K562 (cell line): ENCODE measurements around the gene DCP2. TPM values are rescaled to one million over a fixed set of nuclear protein-coding genes. Genes with fewer than 3 reads are reported as not detected.

Experiments
- ATAC-seq: fragments of 200-7000 bp; cut with Tn5 transposase; 3 replicates; pipeline ENCODE4 v1.9.1; 2020; ENCODE audit warnings: moderate library complexity
- BruUV-seq: library from RNA; stranded (reverse); fragments of 400-500 nt; replicated peaks from 2 replicates; lab custom pipeline; 2021; lab: Mats Ljungman, UMichigan
- CTCF ChIA-PET: fragments of 300-600 bp; formaldehyde crosslinking; extraction: SDS; loops from one replicate; lab custom pipeline; 2021; ENCODE audit warnings: low intra/inter-chr PET ratio; lab: Yijun Ruan, JAX
- POLR2A ChIA-PET: fragments of 300-600, 350-650 bp; sonication (Branson Sonifier 250); formaldehyde crosslinking; extraction: SDS; loops from one replicate; lab custom pipeline; 2021; ENCODE audit warnings: antibody characterized with exemption, inconsistent platforms; lab: Yijun Ruan, JAX
- DNase-seq, 4 experiments: peaks; one replicate each; pipeline versions ENCODE4 v3.0.0 to v3.0.0-alpha.2; 2011 to 2018; ENCODE audit warnings: low spot score in 3 of 4, mixed read lengths in 3 of 4; ENCODE audit errors: extremely low read depth in 1 of 4
- FAIRE-seq: peaks from 2 replicates; lab custom pipeline; 2011; peaks lifted over from hg19 to GRCh38; lab: Jason Lieb, UNC
- H2AFZ ChIP-seq: 2 replicates; pipeline ENCODE4 v1.6.0; 2011; ENCODE audit warnings: low read depth, low read length, control low read depth, inconsistent platforms
- H3K27ac ChIP-seq: fragments of 200-600 bp; 3 replicates; pipeline ENCODE4 v1.8.0; 2011; ENCODE audit warnings: low read depth, mild to moderate bottlenecking, control low read depth, inconsistent platforms, low read length, moderate library complexity, mixed read lengths; ENCODE audit errors: extremely low read depth
- H3K27me3 ChIP-seq, 2 experiments: fragments of 300-600 bp in 1 of 2; 2 replicates in 1 of 2; 3 replicates in 1 of 2; pipeline versions ENCODE4 v1.6.0 to v1.8.0; 2011; ENCODE audit warnings: inconsistent platforms in 2 of 2, low read length in 2 of 2, mild to moderate bottlenecking in 1 of 2, mixed read lengths in 1 of 2, moderate library complexity in 1 of 2; ENCODE audit not compliant: control insufficient read depth in 2 of 2, insufficient read depth in 2 of 2
- H3K36me3 ChIP-seq: fragments of 300-600 bp; 3 replicates; pipeline ENCODE4 v1.8.0; 2011; ENCODE audit warnings: mild to moderate bottlenecking, low read length, inconsistent platforms; ENCODE audit not compliant: control insufficient read depth, insufficient read depth
- H3K4me1 ChIP-seq, 2 experiments: fragments of 200-600 bp in 1 of 2; replicated peaks in 1 of 2; 2 replicates in 1 of 2; 3 replicates in 1 of 2; pipeline versions ENCODE4 v1.5.1 to v1.8.0; 2011; ENCODE audit warnings: inconsistent platforms in 2 of 2, low read length in 2 of 2, mild to moderate bottlenecking in 1 of 2, mixed read lengths in 1 of 2, moderate library complexity in 1 of 2; ENCODE audit not compliant: control insufficient read depth in 2 of 2, insufficient read depth in 2 of 2
- H3K4me2 ChIP-seq: 2 replicates; pipeline ENCODE4 v1.6.1; 2011; ENCODE audit warnings: low read length, control low read depth, inconsistent platforms, mixed read lengths; ENCODE audit not compliant: insufficient read depth
- H3K4me3 ChIP-seq: fragments of 200-600 bp; sonication (generic), shearing (Covaris generic); 2 replicates; pipeline ENCODE4 v1.5.1; 2016; ENCODE audit warnings: control low read depth, inconsistent platforms
- H3K79me2 ChIP-seq: fragments of 200-600 bp; 3 replicates; pipeline ENCODE4 v1.8.0; 2011; ENCODE audit warnings: low read length, inconsistent platforms; ENCODE audit not compliant: control insufficient read depth, insufficient read depth
- H3K9ac ChIP-seq, 2 experiments: 2 replicates each; pipeline versions ENCODE4 v1.6.0 to v1.6.1; 2011; ENCODE audit warnings: low read depth in 2 of 2, low read length in 2 of 2, control low read depth in 1 of 2, inconsistent platforms in 1 of 2, mild to moderate bottlenecking in 1 of 2, mixed read lengths in 1 of 2; ENCODE audit not compliant: insufficient read depth in 1 of 2
- H3K9me1 ChIP-seq: one replicate; pipeline ENCODE4 v1.6.0; 2011; ENCODE audit warnings: inconsistent platforms, mild to moderate bottlenecking, low read length, moderate library complexity; ENCODE audit not compliant: control insufficient read depth, insufficient read depth
- H3K9me3 ChIP-seq: replicated peaks from 2 replicates; pipeline ENCODE4 v1.5.1; 2011; ENCODE audit warnings: low read depth, low read length, inconsistent platforms; ENCODE audit not compliant: control insufficient read depth, insufficient read depth
- H4K20me1 ChIP-seq: replicated peaks from 2 replicates; pipeline ENCODE4 v1.6.1; 2011; ENCODE audit warnings: low read length, inconsistent platforms, mixed read lengths; ENCODE audit not compliant: control insufficient read depth, insufficient read depth
- CHAMP1 ChIP-seq: fragments of 450-650 bp; IDR thresholded peaks from 2 replicates; pipeline ENCODE4 v1.6.1; 2016; ENCODE audit warnings: mild to moderate bottlenecking
- GABPB2 ChIP-seq: fragments of 250-450 bp; sonication (Bioruptor Pico); conservative IDR thresholded peaks from 2 replicates; pipeline ENCODE4 v1.5.1; 2021; ENCODE audit warnings: mild to moderate bottlenecking
- KLF13 ChIP-seq: fragments of 450-650 bp; IDR thresholded peaks from 2 replicates; pipeline ENCODE4 v1.6.1; 2016; ENCODE audit warnings: missing genetic modification characterization, low read depth, mild to moderate bottlenecking, missing compliant biosample characterization, moderate library complexity, borderline replicate concordance
- NCOR1 ChIP-seq: fragments of 450-650 bp; IDR thresholded peaks from 2 replicates; pipeline ENCODE4 v1.6.1; 2016; ENCODE audit warnings: mild to moderate bottlenecking, moderate library complexity
- PTBP1 ChIP-seq: fragments of 200-400 bp; formaldehyde crosslinking; IDR thresholded peaks from 2 replicates; pipeline ENCODE4 v1.6.1; 2017; ENCODE audit warnings: low read depth, low read length
- RBM25 ChIP-seq: fragments of 200-400 bp; formaldehyde crosslinking; IDR thresholded peaks from 2 replicates; pipeline ENCODE4 v1.6.1; 2018; ENCODE audit warnings: low read length, low read depth, moderate library complexity; ENCODE audit not compliant: severe bottlenecking
- SMARCC2 ChIP-seq: fragments of 450-650 bp; IDR thresholded peaks from 2 replicates; pipeline ENCODE4 v1.6.1; 2017; ENCODE audit warnings: antibody characterized with exemption, moderate library complexity, mild to moderate bottlenecking, low read depth
- ZNF121 ChIP-seq: sonication (generic); formaldehyde crosslinking; conservative IDR thresholded peaks from 2 replicates; pipeline ENCODE4 v1.8.0; 2022; ENCODE audit warnings: missing genetic modification reagents
- ZNF384 ChIP-seq: IDR thresholded peaks from 2 replicates; pipeline ENCODE4 v1.6.1; 2012; ENCODE audit warnings: low read depth, low read length, improper control_type of control experiment
- ZNF436 ChIP-seq: fragments of 250-450, 450-650 bp; sonication (Bioruptor Pico); formaldehyde crosslinking; IDR thresholded peaks from 2 replicates; pipeline ENCODE4 v1.7.0; 2020; ENCODE audit warnings: mild to moderate bottlenecking
- WGBS: fragments of 100-300 bp; shearing (Covaris generic); methylation state at CpG from one replicate; pipeline ENCODE4 v1.1.6; 2016; ENCODE audit warnings: low coverage, mixed read lengths; ENCODE audit not compliant: insufficient coverage; ENCODE audit errors: missing lambda C conversion rate; 5-methylcytosine and 5-hydroxymethylcytosine counted together
- in situ Hi-C: fragments of 300-500 bp; cut with MboI; formaldehyde crosslinking; loops from 4 replicates; pipeline ENCODE4 v1.15.0; 2018; ENCODE audit warnings: inconsistent platforms, mixed read lengths
- intact Hi-C: fragments of 100-400 bp; cut with micrococcal nuclease; formaldehyde crosslinking; loops from 2 replicates; pipeline ENCODE4 v1.14.2; 2022
- polyA plus RNA-seq, 8 experiments: library from polyadenylated mRNA; depleted of rRNA in 4 of 8; stranded (reverse) in 5 of 8; unstranded in 3 of 8; fragments of >200 nt; fragmentation: Nextera tagmentation in 2 of 8; fragmentation: Illumina TruSeq in 1 of 8; extraction: Ambion mirVana in 2 of 8; extraction: Trizol in 1 of 8; gene quantifications; 2 replicates each; pipeline versions ENCODE4 v1.2.1 to v1.2.3, GENCODE V29; 2011 to 2014; ENCODE audit warnings: inconsistent platforms in 1 of 8, missing spikeins in 1 of 8
- total RNA-seq, 7 experiments: library from RNA; depleted of rRNA in 6 of 7; stranded (reverse); fragments of >200 nt in 6 of 7; fragmentation: Illumina TruSeq in 2 of 7; extraction: Trizol in 2 of 7; gene quantifications; 2 replicates each; pipeline versions ENCODE4 v1.2.1 to v1.2.3, GENCODE V29; 2011 to 2021; ENCODE audit warnings: low replicate concordance in 1 of 7

DCP2 gene
- total and polyA plus RNA-seq, 9 of the 15 experiments (the other 6 are each of a cell fraction or from before 2014, with no cell fraction given) = 25.9 to 109 (median 46.7) TPM

GRCh38 chr5:113068559-113068958 lies 92.0 kb downstream of the DCP2 start:
- no peak overlapping the region for H3K27ac ChIP-seq
- no peak overlapping the region for H3K4me3 ChIP-seq
- H3K79me2 ChIP-seq = no peaks in the 10 kb centered on the region
- H3K9ac ChIP-seq = no peak overlapping the region
- peaks cover 12 to 22% of the 10 kb centered on the region in 2 experiments; a peak in 3 of 5 replicates for H3K4me1 ChIP-seq
- WGBS = 53% methylated on average over 2 of the region's 2 CpGs
- intact Hi-C loops (no loop called here), in situ Hi-C loops (no loop called here)
- DNase-seq = no peak
- H3K27me3 ChIP-seq = 0 out of 5 replicates have a peak, but pooled peaks cover 0 to 3% of the 10 kb centered on the region in 2 experiments
- H4K20me1 ChIP-seq = no peaks in the 10 kb centered on the region
- no peaks in the 10 kb centered on the region for H3K36me3 ChIP-seq
- ChIA-PET POLR2A (interaction anchor here (1.7 kb wide), 1 partner anchor 8 kb away, joined by 4 read pairs; no protein-coding TSS in a partner anchor), CTCF (no interaction called here)
- ATAC-seq = no peak
- H3K9me3 ChIP-seq = no peaks in the 10 kb centered on the region
- no peak overlapping the region for H3K4me2 ChIP-seq
- 0 out of 2 replicates have a peak overlapping the region, but pooled peaks have one; percentile 21 for H2AFZ ChIP-seq
- TF ChIP-seq CHAMP1 (no peak), ZNF121 (CRISPR knock-in tag) (no peak), RBM25 (no peak), ZNF384 (no peak), GABPB2 (CRISPR knock-in tag) (no peak), ZNF436 (no peak), PTBP1 (no peak), KLF13 (tag) (no peak), SMARCC2 (no peak), NCOR1 (no peak)
- no peak for FAIRE-seq
- no TSS peak for BruUV-seq
- H3K9me1 ChIP-seq = no peaks in the 10 kb centered on the region

Other genes with a start within 250 kb of the DCP2 start
- 24.3 and 25.5 TPM in 2 replicates for gene APC, start 238.9 kb upstream of the DCP2 start, total RNA-seq (2014; rRNA removed)
- 23.8 and 29.3 TPM in 2 replicates for gene APC, start 238.9 kb upstream of the DCP2 start, total RNA-seq (2014; rRNA removed; fragmentation: Illumina TruSeq; extraction: Trizol)
- 29.1 and 29.5 TPM in 2 replicates for gene APC, start 238.9 kb upstream of the DCP2 start, total RNA-seq (2015; rRNA removed; fragmentation: Illumina TruSeq; extraction: Trizol)
- 27.3 and 27.6 TPM in 2 replicates for gene APC, start 238.9 kb upstream of the DCP2 start, total RNA-seq (2021)
- gene APC, start 238.9 kb upstream of the DCP2 start, polyA plus RNA-seq (2011; rRNA removed) = 11.8 and 15.4 TPM in 2 replicates
- 14.8 and 15.4 TPM in 2 replicates for gene APC, start 238.9 kb upstream of the DCP2 start, polyA plus RNA-seq (2014; fragmentation: Illumina TruSeq; extraction: Trizol)
- gene APC, start 238.9 kb upstream of the DCP2 start, polyA plus RNA-seq (2014; fragmentation: Nextera tagmentation; extraction: Ambion mirVana) = 1 to 10 TPM; 5.7 to 9.3 TPM
- gene APC, start 238.9 kb upstream of the DCP2 start, polyA plus RNA-seq (2014; rRNA removed) = 8.9 and 10.9 TPM in 2 replicates
- gene SRP19, start 115.5 kb upstream of the DCP2 start, total RNA-seq (2014; rRNA removed) = 55.3 and 78.4 TPM in 2 replicates
- 146 and 163 TPM in 2 replicates for gene SRP19, start 115.5 kb upstream of the DCP2 start, total RNA-seq (2014; rRNA removed; fragmentation: Illumina TruSeq; extraction: Trizol)
- 143 and 155 TPM in 2 replicates for gene SRP19, start 115.5 kb upstream of the DCP2 start, total RNA-seq (2015; rRNA removed; fragmentation: Illumina TruSeq; extraction: Trizol)
- 52.3 and 52.5 TPM in 2 replicates for gene SRP19, start 115.5 kb upstream of the DCP2 start, total RNA-seq (2021)
- 63.0 and 88.7 TPM in 2 replicates for gene SRP19, start 115.5 kb upstream of the DCP2 start, polyA plus RNA-seq (2011; rRNA removed)
- gene SRP19, start 115.5 kb upstream of the DCP2 start, polyA plus RNA-seq (2014; fragmentation: Illumina TruSeq; extraction: Trizol) = 137 and 159 TPM in 2 replicates
- 100 to 1,000 TPM; 287 to 357 TPM for gene SRP19, start 115.5 kb upstream of the DCP2 start, polyA plus RNA-seq (2014; fragmentation: Nextera tagmentation; extraction: Ambion mirVana)
- gene SRP19, start 115.5 kb upstream of the DCP2 start, polyA plus RNA-seq (2014; rRNA removed) = 109 and 138 TPM in 2 replicates
- 17.5 and 34.9 TPM in 2 replicates for gene REEP5, start 54.6 kb upstream of the DCP2 start, total RNA-seq (2014; rRNA removed)
- gene REEP5, start 54.6 kb upstream of the DCP2 start, total RNA-seq (2014; rRNA removed; fragmentation: Illumina TruSeq; extraction: Trizol) = 17.3 and 17.4 TPM in 2 replicates
- 13.8 and 14.7 TPM in 2 replicates for gene REEP5, start 54.6 kb upstream of the DCP2 start, total RNA-seq (2015; rRNA removed; fragmentation: Illumina TruSeq; extraction: Trizol)
- gene REEP5, start 54.6 kb upstream of the DCP2 start, total RNA-seq (2021) = 36.3 and 39.2 TPM in 2 replicates
- gene REEP5, start 54.6 kb upstream of the DCP2 start, polyA plus RNA-seq (2011; rRNA removed) = 84.8 and 84.9 TPM in 2 replicates
- 25.3 and 30.4 TPM in 2 replicates for gene REEP5, start 54.6 kb upstream of the DCP2 start, polyA plus RNA-seq (2014; fragmentation: Illumina TruSeq; extraction: Trizol)
- 100 to 1,000 TPM; 100 to 102 TPM for gene REEP5, start 54.6 kb upstream of the DCP2 start, polyA plus RNA-seq (2014; fragmentation: Nextera tagmentation; extraction: Ambion mirVana)
- gene REEP5, start 54.6 kb upstream of the DCP2 start, polyA plus RNA-seq (2014; rRNA removed) = 36.0 and 58.0 TPM in 2 replicates